Spleen (tissue), 7 donors: ENCODE measurements around the gene PKNOX1.
"Not testable (repeated sequence)": the region's sequence is repeated elsewhere in the genome, so short reads cannot be mapped to it uniquely, and the experiment has no call there.

Source experiments
- CTCF ChIP-seq, 11 experiments: fragments of 200-600 bp in 7 of 11; fragments of 450-650 bp in 4 of 11; sonication (generic) in 4 of 11; IDR thresholded peaks in 8 of 11; conservative IDR thresholded peaks in 3 of 11; 1 replicate in 7 of 11; 2 replicates in 4 of 11; pipeline versions ENCODE4 v1.4.0 to v1.8.0; 2016 to 2021; ENCODE audit warnings: antibody characterized with exemption in 11 of 11, inconsistent platforms in 4 of 11, mild to moderate bottlenecking in 1 of 11
- POLR2A ChIP-seq, 3 donors: fragments of 450-650 bp; IDR thresholded peaks; one replicate each; pipeline ENCODE4 v1.5.1; 2017; ENCODE audit warnings: antibody characterized with exemption in 3 of 3, mild to moderate bottlenecking in 1 of 3
- POLR2AphosphoS5 ChIP-seq, 3 donors: sonication (generic); formaldehyde crosslinking; IDR thresholded peaks; one replicate each; pipeline ENCODE4 v1.5.1; 2017; ENCODE audit warnings: antibody characterized with exemption in 3 of 3
- donor health status: DM: no; HTN: no; CAD: no; lungs with moderate emphysema.
- donor health status: DM: no; HTN: no; CAD: no.
- donor health status: DM: no; HTN: no; CAD: no.

GRCh38 chr21:42949094-42949755 lies 25.1 kb upstream of the PKNOX1 start:
- TF ChIP-seq CTCF (IDR thresholded peaks at IDR 0.05 in 8 of 11, conservative IDR thresholded peaks at IDR 0.05 in 3 of 11); POLR2A (IDR thresholded peaks at IDR 0.05); POLR2AphosphoS5 (IDR thresholded peaks at IDR 0.05): not testable (repeated sequence)
